ENCODE data around the gene NEK6.

The NEK6 gene

DNA sequence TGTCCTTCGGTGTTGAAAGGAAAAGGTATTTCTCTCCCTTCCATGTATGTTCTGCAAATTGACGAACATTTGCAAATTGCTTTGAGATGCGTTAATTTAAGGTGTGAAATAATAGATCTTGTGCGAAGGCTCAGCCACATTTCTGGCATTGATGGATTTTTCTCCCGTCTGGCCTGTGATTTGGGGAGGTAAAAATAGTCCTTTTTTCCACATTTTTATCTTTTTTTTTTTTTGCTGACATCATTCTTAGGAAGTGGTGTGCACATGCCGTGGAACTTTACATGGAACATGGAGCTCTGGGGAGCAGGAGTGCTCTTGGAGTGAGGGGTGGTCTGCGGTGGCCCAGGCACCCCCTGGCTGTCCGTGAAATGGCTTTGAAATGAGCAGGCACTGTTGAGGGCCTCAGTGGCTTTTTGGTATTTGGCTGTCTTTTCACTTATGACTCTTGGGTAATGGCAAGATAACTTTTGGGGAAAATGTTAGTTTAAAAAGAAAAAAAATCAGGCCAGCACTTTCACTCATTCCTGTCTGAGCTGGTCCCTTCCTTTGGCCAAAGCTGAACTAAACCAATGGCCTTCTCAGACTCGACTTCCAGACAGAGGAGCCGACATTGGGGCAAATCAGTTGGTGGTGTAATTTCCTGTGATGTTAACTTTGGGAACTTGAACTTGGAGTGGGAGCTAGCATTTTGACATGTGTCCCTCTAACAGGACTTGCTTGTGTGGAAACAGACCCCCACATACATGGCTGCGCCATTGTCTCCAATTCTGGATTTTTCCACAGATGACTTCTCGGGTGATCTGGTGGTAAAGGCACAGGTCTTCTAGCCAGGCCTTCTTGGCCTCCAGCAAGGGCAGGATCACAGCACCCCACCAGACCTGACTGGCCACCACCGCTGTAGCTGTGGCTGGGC is 4.2 kb downstream of the NEK6 start:
- DNase-seq (ENCODE audit: low read depth in 3 of 3), result no peak

DNA sequence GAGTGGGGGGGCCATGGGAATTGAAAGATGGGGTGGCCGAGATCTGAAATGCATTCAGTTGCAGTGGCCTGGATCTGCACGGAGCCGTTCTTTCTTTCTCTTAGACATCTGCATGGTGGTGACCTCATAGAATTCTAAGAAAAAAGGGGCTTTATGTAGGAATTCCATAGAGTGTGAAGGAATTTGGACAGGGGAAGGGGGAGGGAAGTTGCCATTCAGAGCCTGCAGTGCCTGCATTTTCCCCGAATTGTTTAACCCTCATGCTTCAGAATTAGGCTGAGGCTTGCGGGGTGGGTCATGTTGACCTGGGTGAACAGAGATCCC is 4.9 kb downstream of the NEK6 start:
- no peak for DNase-seq (ENCODE audit: low read depth in 3 of 3)

DNA sequence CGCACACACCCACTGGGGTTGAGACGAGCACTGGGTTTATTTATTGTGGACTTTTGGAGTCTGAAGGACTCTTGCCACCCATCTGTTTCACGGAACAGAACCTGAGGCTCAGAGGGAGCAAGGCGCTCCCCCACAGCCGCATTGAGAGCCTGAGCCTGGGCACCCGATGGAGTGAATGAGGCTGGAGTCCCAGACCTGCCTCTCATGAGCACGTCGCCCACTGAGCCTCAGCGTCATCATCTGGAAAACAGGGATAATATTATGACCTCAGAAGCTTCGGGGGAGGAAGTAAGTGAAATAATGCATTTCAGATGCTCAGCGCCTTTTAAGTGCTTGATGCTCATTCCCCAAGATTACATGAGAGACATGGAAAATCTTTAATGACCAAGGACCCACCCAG is 5.5 kb downstream of the NEK6 start:
- DNase-seq (ENCODE audit: low read depth in 3 of 3), result no peak

DNA sequence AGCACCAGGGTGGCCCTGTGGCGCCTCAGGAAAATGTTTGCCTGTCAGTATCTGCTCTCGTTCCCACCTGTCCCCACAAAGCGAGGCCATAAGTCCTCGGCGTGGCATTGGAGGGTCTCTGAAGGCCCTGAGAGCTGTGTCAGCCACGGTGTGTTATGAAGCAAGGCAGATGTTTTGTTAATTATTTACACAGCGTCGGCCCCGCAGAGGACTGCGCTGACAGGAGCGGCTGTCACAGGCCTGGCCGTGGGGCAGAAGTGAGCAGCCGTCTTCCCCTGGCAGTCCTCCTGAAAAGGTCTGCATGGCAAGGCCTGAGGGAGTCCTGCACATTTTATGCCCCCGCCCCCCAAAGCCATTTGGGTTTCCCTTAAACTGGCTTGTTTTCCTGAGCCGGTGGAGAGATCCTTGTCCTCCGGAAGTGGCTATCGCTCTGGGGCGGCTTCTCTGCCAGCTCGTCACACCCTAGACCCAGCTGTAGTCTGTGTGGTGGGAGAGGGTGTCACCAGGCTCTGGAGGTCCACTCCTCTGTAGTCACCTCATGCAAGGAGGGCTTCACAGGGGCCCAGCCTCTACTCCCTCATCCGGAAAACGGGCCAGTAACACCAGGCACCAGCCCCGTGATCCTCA is 6.2 kb downstream of the NEK6 start:
- DNase-seq (ENCODE audit: low read depth in 3 of 3), result no peak

DNA sequence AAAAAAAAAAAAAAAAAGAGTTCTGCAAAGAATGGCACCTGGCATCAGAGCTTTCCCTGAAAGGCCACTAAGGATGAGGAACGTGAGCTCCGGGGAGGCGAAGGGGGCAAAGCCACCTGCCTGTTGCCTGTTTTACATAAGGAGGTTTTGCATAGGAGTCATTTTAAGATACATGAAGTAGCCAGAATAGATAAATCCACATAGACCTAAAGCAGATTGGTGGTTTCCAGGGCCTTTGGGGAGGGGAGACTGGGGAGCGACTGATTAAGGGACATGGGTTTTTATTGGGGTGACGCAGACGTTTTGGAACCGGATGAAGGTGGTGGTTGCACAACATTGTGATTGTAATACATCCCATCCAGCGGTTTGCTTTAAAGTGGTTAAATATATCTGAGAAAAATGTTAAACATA is 7.1 kb downstream of the NEK6 start:
- DNase-seq (ENCODE audit: low read depth in 3 of 3), result no peak

DNA sequence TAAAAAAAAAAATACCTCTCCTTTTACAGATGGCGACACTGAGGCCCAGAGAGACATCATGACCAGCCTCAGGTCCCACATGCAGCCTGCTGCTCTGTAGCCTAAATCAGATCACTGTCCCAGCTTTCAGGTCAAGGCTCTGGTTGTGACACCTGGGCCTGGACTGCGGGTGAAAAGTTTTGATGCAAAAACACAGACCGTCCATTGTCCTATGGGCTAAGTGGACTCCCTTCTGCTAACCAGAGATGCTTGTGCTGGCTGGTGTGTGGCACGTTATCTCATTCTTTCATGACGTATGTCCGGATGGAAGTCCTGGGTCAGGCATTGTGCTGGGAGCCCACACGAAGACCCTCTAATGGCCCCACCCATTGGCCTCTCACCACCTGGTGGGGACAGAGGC is 7.8 kb downstream of the NEK6 start:
- DNase-seq (ENCODE audit: low read depth in 3 of 3), result no peak

DNA sequence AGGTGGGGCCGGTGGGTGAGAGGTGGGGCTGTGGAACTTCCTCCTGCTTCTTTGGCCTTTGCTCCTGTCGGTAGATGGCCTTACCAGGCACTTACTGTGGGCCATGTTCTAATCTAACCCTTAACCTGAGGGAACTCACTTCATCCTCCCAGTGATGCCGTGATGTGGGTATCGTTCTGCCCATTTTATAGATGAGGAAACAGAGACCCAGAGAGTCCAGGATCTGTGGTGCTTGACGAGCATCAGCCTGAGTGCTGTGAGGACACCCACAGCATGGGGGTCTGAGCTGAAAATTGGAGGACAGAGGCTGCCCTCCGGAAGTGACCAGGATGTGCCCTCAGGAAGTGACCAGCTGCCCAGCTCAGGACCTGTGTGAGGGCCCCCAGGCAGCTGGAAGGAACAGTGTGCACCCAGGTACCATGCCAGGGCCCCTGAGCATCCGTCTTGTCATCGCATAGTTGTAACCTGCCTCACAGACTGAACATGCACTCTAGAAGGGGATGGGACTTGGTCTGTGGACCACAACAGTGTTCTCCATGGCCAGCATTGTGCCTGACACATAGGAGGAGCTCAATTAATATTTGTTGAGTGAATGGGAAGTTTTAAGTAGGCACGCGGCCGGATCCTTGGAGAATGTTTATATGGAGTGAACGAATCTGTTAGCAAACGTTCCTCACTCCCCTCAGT is 8.5 kb downstream of the NEK6 start:
- no peak for DNase-seq (ENCODE audit: low read depth in 3 of 3)

DNA sequence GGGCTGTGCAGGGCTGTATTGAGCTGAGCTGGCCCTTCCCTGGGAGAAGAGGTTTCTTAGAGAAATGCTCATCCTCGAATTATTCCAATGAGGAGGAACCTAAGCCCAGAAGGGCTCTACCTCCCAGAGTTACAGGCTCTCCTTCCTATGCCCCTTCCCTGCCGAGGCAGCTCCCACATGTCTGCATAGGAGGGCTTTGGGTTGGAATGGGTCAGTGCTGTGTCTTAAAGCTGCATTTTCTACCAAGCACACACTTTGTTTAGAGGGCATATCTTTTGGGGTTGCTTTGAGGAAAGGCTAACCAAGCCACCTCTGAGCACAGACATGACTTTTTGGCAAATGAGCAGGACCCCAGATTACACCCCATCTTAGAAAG is 9.1 kb downstream of the NEK6 start:
- no peak for DNase-seq (ENCODE audit: low read depth in 3 of 3)

DNA sequence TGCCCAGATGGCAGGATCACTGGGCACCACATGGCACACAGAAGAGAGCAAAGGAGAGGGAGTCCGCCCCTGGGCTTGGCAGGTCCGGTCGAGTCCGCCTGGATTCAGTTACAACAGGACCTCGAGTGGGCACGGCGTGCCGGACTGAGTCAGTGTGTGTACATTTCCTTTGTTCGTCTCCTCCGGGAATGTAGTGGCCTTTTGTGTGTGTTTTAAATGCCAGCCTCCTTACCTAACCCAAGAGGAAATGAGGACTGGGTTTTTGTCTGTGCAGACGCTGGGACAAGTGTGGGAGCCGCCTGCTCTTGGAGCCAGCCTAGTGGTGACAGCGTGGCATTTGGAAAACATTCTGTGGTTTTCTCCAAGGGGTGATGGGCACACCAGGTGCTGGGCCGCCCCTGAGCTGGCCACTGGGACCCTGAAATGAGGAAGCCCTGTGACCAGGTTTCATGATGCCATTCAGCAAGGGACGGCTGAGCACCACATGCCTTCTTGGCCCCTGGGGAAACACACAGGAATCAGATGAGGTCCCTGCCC is 9.6 kb downstream of the NEK6 start:
- DNase-seq (ENCODE audit: low read depth in 3 of 3), result no peak

DNA sequence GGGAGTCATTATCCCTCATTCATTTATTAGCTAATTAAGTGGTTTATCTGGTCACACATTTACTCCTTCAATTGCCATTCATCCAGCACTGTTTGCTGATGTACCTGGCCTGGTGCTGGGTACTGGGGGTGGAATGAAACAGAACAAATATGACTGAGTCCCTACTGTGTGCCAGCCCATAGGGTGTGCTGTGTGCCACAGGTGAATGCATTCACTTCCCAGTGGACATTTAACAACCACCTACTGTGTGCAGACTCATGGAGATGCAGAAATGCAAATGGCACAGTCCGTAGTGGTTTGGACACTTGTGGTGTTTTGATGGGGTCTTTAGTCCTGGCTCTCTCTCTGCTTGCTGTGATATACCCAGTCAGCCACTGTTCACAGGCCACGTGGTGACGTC is 10.5 kb downstream of the NEK6 start:
- DNase-seq (ENCODE audit: low read depth in 3 of 3), result no peak

DNA sequence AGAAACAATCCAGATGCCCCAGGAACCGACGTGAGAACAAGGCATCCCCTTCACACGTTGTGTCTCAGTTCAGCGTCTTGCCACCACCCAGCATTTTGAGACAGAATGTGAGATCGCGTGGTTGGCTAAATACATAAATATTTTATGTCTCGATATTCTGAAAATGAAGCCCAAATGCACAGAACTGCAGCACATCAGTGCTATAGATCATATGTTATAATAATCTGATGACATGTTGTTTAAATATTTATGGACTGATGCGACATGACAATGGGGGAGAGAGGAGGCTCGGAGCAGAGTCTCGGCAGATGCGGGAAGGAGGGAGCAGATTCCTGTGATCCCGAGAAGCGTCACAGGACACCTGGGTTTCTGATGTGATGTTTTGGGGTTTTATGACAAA is 10.9 kb downstream of the NEK6 start:
- no peak for DNase-seq (ENCODE audit: low read depth in 3 of 3)

DNA sequence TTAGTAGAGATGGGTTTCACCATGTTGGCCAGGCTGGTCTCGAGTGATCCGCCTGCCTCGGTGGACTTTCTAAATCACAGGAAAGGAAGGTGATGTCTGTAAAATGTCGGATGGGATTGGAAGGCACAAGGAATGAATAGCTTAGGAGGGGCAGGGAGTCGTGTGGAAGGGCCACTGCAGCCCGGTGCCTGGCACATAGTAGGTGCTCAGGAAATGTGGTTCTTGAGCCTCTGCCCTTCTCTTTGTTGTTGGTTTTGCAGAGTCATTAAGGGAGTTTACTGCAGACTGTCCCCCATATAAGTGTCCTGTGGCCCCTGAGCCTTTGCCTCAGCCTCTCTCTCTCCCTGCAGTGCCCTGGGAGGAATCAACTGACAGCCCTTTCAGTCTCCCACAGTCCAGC is 11.8 kb downstream of the NEK6 start:
- DNase-seq (ENCODE audit: low read depth in 3 of 3), result no peak

DNA sequence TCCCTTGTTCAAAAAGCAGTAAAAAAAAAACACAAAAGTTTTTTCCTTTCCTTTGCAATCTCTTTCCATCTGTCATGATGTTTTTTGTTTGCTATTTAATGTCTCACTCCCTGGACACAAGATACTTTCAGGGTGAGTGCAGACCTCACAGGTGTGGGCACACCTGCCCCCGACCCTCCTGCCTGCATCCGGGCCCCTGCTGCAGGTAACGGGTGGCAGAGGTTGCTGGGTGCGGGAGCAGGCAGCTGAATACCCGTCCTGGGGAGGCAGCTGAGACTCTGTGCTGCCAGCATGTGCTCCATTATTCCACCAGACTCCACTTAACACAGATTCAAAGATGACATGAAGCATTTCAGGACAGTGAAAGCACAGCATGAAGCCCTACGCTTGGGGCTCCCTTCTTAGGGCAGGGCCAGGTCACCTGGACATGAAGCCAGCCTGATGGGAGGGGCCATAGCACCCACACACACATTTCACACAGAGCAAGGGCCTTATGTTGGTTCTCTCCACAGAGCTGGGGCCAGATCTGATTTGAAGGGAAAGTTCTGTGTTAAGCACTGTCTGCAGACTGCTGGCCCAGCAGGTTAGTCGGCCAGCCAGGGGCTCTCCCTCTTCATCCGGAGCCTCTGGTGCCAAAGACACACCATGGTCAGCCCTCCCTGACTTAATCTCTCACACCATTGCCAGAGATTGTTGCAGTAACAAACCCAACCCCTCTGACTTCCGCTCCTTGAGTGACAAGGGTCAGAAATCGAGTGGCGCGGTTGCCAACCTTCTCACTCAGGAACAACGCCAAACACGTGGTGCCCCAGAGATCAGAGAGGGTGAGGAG is 13.0 kb downstream of the NEK6 start:
- DNase-seq (ENCODE audit: low read depth in 3 of 3), result no peak

DNA sequence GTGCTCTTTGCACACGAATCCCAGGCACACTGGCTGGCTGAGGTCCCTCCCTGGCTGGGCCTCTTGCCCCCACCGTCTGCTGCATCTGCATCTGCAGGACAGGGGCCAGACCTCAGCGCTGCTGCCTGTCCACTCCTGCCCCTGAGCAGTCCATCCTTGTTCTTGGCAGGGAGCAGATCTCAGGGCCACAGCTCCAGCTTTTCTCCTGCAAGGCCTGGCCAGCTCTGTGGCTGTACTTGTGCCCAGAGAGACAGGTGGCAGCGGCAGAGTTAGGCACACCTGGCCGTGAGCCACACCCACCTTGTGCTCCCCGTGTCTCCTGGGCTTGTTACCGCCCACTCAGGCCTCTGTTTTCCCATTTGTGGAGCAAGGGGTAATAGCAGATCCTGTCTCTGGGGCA is 13.9 kb downstream of the NEK6 start:
- DNase-seq (ENCODE audit: low read depth in 3 of 3), result no peak

DNA sequence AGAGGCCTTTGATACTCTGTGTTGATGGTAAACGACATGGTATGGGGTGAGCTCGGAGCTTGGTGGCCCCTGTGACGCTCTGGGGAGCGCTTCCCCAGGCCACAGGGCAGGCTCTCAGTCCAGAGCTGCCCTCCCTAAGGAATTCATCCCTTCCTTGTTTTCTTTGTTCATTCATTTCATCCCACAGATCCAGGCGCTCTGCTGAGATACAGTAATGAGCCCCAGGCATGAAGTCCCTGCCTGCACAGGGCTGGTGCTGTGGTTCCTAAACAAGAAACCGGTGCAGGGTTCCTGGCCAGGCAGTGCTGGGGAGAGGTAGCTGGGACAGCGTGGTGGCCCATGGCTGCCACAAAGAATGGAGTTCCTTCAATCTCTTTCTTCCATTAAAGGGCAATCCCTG is 14.4 kb downstream of the NEK6 start:
- DNase-seq (ENCODE audit: low read depth in 3 of 3), result no peak

DNA sequence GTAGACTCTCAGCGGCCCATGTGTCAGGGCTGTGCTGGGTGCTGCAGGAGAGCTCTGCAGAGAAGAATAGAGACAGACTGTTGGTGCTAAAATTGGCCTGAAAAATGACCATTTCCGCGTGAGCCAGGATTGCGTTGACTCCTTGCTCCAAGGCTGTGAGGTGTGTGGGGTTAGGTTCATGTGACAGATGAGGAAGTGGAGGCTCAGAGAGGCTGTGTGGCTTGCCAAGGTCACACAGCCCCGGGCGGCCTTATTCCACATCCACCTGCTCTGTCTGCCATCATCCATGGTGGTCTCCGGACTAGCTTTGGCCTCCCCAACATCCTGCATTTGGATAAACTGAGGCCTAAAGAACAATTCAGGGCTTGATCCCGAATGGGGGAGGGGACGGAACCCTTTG is 15.2 kb downstream of the NEK6 start:
- no peak for DNase-seq (ENCODE audit: low read depth in 3 of 3)

DNA sequence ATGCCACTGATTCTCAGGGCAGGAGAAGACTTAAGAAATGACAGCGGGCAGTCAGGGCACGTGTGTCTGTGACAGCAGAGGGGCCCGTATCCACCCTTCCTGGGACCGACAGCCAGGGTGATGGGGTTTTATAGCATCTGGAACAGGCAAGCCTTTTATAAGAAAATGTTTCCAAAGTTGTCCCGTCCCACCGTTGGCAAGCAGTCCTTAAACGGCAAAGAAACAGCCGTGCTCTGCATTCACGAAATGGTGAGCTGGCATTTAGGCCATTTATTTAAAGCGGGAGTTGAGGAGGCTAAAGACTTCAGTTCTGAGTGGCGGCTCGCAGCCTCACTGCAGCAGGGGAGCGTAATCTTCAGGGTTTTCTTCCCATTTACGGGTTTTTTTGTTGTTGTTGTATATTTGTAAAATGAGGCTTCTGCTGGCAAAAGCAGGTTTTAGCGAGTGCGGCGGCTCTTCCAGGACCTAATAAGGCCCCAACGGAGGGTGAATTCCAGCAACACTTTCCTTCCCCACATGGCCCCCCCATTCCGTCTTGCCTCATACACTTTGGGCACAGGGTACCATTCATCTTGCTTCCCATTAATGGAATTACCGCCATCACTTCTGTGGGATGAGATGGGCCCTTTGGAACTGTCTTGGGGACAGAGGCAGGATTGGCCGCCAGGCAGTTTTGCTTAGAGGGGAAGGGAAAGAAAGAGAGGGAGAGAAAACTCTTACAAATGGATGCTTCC is 15.8 kb downstream of the NEK6 start:
- no peak for DNase-seq (ENCODE audit: low read depth in 3 of 3)

DNA sequence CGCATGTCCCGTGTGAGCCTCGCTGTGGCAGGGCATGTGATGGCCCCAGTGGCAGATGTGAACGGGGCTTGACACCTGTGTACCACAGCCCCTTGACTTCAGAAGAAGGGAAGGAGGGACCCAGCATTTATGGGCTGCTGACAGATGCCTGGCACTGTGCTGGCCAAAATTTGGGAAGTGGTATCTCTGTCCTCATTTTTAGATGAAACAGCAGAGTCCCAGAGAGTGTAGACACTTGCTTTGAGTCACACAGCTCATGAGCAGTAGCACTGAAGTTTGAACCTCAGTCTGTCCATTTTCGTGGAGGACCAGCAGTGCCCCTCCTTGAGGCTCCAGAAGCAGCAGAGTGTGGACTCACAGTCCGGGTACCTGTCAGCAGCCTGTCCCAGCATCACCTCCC is 16.5 kb downstream of the NEK6 start:
- no peak for DNase-seq (ENCODE audit: low read depth in 3 of 3)

DNA sequence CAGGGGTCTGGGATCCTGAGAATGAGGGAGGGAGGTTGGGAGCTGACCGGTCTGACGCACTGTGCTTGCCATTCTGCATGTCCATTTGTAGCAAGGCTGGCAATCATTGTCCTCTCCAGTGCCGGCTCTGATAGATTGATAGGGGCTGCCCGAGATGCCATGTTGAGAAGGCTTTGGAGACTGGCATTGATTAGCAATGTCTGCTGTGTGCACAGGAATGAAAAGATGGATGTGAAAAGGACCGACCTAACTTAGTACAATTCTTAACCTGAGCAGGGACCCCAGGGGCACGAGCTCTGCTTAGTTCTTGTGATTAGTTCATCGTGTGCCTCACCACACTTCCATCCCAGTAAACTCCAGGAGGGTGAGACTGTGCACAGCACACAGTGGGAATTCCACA is 17.0 kb downstream of the NEK6 start:
- DNase-seq (ENCODE audit: low read depth in 3 of 3), result no peak

DNA sequence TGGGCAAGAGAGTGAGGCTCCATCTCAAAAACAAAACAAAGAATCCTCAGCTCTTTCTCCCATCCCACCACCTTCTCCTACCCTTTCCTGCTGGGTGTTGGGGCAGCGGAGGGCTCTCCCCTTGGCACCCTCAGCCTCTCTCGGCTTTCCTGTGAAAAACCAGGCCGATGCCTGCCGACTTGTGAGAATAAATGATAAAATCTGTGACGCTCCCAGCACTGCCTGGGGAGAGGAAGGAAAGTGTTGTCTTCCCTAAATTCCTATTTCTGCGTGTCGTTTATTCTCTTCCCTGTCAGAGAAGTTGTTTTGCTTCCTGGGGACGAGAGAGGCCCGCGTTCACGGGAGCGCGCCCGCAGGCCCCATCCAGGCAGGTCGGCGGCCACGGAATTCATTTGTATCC is 19.7 kb downstream of the NEK6 start:
- DNase-seq (ENCODE audit: low read depth in 3 of 3), result no peak

DNA sequence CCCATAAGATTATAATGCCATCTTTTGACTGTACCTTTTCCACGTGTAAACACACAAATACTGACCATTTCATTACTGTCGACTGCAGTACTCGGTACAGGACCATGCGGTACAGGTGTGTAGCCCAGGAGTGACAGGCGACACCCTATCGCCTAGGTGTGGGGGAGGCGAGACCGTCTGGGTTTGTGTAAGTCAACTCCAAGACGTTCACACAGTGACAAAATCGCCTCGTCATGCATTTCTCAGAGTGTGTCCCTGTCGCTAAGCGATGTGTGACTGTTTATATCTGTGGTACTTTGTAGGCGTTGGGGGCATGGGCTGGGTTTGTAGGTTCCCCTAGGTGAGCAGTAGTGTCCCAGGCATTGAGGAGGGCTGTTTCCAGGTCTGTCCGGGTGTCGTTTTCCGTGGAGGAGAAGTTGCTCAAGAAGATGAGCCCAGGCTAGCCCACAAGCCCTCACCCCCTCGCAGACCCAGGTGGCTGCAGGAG is 20.3 kb downstream of the NEK6 start:
- no peak for DNase-seq (ENCODE audit: low read depth in 3 of 3)

Measured in stimulated activated CD4-positive, alpha-beta T cell treated with anti-CD3 and anti-CD28 coated beads, TNF-alpha, amount 100 ng/mL, for 24 hours (primary cell).